IPS-11a (cell line): ENCODE measurements around the gene ITGAE.
"Not testable (repeated sequence)": the region's sequence is repeated elsewhere in the genome, so short reads cannot be mapped to it uniquely, and the experiment has no call there.

Source experiments
- H3K4me3 ChIP-seq: one replicate; pipeline ENCODE4 v1.5.1; 2013; ENCODE audit warnings: low read depth, low read length, control low read depth

Gene ITGAE, protein sequence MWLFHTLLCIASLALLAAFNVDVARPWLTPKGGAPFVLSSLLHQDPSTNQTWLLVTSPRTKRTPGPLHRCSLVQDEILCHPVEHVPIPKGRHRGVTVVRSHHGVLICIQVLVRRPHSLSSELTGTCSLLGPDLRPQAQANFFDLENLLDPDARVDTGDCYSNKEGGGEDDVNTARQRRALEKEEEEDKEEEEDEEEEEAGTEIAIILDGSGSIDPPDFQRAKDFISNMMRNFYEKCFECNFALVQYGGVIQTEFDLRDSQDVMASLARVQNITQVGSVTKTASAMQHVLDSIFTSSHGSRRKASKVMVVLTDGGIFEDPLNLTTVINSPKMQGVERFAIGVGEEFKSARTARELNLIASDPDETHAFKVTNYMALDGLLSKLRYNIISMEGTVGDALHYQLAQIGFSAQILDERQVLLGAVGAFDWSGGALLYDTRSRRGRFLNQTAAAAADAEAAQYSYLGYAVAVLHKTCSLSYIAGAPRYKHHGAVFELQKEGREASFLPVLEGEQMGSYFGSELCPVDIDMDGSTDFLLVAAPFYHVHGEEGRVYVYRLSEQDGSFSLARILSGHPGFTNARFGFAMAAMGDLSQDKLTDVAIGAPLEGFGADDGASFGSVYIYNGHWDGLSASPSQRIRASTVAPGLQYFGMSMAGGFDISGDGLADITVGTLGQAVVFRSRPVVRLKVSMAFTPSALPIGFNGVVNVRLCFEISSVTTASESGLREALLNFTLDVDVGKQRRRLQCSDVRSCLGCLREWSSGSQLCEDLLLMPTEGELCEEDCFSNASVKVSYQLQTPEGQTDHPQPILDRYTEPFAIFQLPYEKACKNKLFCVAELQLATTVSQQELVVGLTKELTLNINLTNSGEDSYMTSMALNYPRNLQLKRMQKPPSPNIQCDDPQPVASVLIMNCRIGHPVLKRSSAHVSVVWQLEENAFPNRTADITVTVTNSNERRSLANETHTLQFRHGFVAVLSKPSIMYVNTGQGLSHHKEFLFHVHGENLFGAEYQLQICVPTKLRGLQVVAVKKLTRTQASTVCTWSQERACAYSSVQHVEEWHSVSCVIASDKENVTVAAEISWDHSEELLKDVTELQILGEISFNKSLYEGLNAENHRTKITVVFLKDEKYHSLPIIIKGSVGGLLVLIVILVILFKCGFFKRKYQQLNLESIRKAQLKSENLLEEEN

DNA sequence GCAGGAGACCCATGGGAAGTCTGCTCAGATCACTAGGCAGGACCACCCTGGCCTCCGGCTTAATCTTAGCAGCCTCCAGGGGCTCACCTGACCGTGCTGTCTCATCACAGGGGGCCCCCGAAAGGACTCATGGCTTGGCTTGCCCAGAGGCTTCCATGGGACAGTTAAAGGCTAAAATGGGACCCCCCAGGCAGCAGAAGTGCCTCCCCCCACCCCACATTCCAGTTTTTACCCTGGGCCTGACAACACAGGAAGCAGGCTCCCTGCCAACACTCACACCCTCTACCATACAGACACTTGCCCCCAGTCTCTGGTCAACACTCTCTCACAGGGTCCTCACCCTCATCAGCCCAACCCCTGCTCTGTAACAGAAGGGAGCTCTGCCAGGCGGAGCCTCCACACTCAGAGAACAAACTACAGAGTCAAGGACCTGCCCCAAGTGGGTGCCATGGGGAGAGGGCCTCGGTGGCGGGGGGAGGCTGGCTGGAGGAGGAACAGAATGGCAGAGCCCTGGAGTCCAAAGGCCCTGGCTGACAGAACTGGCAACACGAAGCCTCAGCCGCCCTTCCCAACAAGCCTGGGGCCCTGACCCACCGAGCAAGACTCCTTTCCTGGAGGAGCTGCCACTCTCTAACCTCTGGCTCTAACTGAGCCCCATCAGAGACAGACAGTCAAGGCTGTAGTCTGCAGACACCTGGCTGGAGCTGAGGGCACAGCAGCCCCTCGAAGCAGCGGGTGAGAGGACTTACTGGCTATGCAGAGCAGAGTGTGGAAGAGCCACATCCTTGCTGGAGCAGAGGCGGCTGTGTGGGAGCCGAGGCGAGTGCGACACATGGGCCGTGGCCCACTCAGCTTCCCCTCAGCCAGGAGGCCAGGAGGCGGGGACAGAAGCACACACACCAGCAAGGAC lies at the start of gene ITGAE:
TSS of gene ITGAE (minus strand) at position 827 of the 910 bp plus-strand sequence. CDS start at position 783, 44 bp downstream.
- no peak within 1 kb of the TSS for H3K4me3 ChIP-seq

DNA sequence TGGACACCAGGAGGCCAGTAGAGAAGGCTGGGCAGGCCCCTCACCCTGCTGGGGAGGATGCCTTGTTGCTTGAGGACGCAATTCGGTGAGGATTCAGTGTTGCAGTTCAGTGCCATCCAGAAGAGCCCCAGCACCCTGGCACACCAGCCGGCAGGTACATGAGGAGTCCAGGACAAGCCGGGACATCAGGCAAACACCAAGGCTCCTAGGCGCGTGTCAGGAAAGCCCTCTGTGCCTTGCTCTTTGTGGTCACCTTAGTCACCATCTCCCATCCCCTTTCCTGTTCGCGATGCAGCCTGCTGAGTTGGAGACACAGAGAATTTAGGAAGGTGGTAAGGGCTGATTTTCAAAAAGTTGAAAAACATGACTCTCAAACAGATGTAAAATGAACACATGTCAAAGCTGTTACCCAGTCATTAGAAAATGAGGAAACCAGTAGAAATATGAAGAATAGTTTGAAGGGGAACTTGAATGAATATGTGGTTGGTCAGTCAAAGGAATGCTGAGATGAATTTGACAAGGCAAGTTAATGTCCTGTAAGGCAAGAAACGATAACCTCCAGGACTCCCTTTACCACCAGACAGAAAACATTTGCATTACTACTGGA lies 47.3 kb upstream of the ITGAE start:
- no peak overlapping the region for H3K4me3 ChIP-seq

DNA sequence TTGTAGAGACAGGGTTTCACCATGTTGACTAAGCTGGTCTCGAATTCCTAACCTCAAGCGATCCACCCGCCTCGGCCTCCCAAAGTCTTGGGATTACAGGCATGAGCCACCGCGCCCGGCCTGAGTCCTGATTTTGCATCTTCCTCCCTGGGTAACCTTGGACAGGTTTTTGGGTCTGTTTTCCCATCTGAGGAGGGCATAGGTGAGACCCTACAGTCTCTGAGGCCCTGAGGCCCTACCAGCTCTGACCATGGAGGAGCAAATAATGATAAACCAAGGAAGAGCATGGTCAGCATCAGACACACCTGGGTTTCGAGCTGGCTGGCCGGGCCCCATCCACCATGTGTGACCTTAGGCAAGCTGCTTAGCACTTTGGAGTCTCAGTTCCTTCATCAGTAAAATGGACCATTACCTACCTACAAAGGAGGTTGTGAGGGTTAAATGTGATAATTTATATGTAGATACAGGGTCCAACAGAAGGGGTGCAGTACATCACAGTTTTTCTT lies 46.2 kb upstream of the ITGAE start:
- H3K4me3 ChIP-seq, result no peak overlapping the region

DNA sequence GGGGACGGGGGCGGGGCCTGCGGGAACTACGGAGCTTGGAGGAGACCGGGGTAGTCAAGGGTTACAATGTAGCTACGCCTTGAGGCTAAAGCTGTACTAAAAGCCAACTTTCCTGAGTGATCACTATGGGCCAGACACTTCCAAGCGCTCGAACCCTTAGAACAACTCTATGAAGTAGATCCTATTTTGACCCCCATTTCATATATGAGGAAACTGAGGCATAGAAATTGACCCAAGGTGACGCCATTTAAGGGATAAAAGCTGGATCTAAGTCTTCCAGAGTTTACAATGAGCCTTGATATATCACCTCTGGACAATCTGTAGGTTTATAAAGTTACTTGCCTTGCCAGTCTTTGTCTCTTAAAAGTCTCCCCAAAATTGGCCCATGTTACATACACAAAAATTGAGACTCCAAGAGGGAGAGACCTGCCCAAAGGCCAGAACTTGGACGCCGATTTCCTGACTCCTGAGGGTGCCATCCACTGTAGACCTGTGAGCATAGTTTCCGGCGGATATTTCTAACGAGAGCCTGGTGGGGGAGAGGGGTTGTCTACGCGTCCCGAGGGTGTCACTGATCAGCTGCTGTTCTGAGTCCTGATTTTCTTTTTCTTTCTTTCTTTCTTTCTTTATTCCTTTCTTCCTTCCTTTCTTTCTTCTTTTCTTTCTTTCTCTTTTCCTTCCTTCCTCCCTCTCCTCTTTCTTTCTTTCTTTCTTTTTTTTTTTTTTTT lies 45.6 kb upstream of the ITGAE start:
- H3K4me3 ChIP-seq, result no peak overlapping the region

DNA sequence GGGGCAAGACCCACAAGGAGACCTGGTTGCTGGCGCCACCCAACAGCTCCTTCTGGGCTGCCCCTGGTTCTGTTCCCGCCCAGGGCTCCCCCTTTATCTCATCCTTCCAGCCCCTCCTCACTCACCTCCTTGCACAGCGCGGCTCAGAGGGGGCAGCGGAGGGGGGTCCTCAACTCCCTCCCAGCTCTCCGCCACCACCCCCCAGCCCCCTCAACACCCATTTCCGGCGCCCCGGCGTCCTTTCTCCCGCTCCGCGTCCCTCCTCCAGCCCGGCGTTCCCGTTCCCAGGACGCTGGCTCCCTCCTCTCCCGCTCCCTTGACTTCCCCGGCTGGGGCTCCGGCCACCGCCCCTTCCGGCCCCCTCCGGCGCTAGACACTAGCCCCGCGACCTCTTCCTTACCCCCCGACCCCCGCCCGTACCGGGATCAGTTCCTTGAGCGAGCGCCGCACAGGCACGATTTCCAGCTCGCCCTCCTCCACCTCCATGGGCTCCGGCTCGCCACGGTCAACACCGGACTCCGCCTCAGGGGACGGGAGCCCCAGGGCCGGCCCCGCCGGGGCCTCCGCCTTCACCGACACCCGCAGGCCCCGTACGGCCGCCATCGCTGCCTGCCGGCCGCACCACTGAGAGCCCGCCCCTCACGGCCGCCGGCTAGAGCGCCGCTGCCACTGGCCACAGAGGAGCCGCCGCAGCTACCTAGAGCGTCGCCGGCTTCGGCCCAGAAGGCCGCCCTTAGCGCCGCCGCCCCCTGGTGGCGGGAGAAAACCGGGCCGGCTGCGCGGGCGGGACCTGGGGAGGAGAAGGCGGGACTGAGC lies 44.8 kb upstream of the ITGAE start, which contains the start of gene NCBP3:
TSS of gene NCBP3 (minus strand) at position 626 of the 816 bp plus-strand sequence. CDS start at position 603, 23 bp downstream.
- H3K4me3 ChIP-seq, result peak within 1 kb of the TSS; percentile 82

DNA sequence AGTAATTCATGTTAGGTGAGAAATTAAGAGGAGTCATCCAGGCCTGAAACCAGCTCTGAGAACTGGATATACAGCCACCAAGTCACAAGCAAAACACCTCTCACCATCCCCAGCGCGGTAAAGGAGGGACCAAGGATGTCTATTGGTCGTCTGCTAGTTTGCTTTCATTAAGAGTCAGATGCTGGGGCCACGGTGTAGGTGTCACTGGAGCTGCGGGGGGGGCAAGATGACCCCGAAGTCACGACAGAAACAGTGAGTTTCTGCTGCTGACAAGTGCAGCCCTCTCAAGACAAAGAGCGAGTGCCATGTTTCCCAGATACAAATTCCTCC lies 44.3 kb upstream of the ITGAE start:
- peak overlapping the region; percentile 82 for H3K4me3 ChIP-seq

DNA sequence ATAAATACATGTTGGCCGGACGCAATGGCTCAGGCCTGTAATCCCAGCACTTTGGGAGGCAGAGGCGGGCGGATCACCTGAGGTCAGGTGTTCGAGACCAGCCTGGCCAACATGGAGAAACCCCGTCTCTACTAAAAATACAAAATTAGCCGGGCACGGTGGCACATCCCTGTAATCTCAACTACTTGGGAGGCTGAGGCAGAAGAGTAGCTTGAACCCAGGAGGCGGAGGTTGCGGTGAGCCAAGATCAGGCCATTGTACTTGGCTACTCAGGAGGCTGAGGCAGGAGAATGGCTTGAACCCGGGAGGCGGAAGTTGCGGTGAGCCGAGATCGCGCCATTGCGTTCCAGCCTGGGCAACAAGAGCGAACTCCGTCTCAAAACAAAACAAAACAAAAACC lies 43.6 kb upstream of the ITGAE start:
- not testable (repeated sequence) for H3K4me3 ChIP-seq

DNA sequence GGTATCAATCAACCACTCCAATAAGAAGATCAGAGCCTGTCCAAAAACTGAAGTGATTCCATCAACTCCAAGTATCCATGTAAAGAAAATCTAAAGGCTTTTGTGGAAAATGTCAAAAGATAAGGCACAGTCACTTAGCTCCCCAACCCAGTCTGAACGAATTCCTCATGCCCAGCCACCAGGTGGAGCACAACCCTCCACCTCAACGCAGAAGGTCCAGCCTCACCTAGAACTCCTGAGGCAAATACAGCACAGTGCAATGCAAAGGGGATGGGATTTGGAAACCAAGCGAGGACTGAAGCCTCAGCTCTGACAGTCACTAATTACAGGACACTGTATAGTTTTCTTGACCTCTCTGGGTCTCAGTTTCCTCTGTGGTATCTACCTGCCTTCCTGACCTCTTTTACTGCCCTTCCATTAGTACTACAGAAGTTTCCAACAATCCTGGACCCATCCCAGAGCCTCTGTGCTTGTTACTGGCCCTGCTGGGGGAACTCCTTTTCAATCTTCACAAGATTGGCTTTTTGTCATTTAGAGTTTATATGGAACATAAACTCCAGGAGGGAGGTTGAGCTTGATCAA lies 43.0 kb upstream of the ITGAE start:
- H3K4me3 ChIP-seq, result no peak overlapping the region

DNA sequence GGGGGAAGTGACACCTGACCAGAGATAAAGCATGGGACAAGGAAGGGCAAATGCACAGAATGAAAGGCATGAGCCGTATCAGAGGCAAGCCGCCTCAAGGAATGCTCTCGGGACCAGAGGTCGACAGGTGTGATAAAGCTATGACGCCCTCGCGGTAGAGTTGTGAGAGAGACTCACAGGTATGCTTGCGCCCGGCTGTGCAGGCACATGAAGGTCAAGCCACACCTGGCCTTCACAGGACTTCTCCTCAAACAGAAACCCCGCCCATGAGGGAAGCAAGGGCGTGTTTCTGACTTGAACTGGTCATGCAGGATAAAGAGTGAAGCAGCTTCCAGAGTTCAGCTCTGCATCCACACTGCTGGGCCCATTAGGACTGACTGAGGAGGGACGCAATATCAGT lies 37.2 kb upstream of the ITGAE start:
- H3K4me3 ChIP-seq, result no peak overlapping the region

DNA sequence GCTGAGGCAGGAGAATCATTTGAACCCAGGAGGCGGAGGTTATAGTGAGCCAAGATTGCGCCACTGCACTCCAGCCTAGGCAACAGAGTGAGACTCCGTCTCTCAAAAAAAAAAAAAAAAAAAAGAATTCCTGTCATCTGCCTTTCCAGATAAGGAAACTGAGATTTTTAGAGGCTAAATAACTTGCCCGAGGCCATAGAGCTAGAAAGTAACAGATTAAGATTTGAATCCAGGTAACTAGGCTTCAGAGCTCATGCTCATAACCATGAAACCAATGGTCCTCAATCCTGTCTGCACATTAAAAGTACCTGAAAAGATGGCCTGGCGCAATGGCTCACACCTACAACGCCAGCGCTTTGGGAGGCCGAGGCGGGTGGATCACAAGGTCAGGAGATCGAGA lies 35.6 kb upstream of the ITGAE start:
- H3K4me3 ChIP-seq, result no peak overlapping the region

DNA sequence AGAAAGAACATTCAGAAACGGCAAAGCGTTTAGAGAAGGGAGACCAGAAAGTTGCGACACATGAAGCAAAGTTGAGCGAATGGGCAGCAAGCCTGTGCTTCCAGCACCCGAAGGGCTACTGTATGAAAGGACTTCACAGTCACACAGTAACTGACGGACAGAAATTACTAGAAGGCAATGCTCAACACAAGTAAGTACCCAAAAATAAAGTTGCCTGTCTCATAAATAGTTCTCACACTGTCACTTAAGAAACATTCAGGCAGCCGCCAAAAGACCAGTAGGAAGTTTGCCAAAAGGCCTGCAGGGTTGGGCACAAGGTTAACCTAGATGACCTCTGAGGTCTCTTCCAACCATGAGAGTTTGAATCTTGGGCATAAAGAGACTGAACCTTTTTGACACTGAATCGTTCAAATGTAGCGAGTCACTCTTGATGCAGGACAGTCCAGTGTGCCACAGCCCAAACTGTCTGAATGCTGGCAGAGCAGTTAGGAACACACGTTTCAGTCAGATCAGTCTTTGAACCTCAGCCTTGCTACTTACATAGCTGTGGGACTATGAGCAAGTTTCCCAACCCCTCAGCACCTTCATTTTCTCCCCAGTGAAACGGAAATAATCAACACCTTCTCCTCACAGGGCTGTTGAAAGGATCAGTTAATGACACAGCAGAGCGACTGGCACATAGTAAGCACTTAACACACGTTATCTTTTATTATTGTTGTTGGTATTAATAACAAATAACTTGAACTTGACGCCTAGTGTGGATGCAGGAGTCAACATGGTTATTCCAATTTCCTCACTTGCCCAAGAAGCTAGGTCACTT lies 34.6 kb upstream of the ITGAE start:
- no peak overlapping the region for H3K4me3 ChIP-seq

DNA sequence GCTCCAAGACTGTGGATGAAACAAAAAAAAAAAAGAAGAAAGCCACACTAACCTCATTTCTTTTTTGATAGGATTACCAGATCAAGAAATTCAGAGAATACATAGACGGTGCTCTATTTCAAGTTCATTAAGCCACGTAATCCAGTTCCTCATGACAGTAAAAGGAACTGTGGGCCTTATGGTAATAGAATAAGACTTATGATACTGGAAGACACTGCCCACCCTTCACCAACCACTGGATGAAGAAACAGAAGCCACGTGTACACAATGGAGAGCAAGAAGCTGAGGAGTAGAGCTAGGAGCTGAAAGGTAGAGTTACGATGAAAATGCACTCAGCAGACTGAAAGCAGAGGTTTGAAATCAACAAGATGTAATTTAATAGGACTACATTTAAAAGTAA lies 33.8 kb upstream of the ITGAE start:
- H3K4me3 ChIP-seq, result no peak overlapping the region

DNA sequence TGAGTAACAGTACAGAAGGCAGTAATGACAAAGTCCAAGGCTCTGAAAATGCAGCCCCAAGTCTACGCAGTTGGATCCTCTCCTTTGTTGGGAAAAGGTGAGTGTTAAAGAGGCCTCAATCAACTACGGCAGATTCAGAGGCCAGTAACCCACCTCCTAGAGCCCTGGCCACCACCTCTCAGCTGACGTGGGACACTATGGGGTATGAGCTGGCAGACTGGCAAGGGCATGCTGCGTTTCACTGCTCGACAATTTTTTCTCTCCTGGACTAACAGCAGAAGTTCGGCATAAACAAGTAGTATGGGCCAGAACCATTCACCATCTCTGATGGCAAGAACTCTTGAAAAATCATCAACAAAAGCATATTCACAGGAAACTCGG lies 27.9 kb upstream of the ITGAE start:
- H3K4me3 ChIP-seq, result no peak overlapping the region

DNA sequence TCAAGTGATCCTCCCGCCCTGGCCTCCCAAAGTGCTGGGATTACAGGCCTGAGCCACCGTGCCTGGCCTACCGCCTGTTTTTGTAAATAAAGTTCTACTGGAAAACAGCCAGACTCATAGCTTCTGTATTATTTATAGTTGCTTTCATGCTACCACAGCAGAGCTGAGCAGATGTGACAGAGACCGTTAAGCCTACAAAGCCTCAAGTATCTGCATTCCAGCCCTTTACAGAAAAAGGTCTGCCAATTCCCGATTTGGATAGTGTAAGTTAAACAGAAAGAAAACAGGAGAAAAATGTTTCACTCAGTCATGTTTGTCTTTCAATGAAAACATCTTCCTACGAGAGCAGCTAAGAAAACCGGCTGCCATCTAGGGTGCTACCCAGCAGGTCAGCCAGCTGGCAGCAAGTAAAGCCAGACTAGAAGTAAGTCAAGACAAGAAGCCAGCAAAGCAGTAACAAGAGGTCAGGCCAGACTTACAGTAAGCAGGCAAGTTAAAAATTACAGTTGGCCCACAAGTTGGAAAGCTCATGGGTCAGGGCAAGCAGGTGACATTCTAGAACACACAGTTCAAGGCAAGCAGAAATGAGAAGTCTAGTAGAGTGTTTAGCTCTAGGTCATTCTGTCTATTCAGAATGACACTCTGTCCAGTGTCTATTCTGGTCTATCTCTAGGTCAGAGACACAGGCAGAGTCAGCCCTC lies 27.3 kb upstream of the ITGAE start:
- H3K4me3 ChIP-seq, result no peak overlapping the region

DNA sequence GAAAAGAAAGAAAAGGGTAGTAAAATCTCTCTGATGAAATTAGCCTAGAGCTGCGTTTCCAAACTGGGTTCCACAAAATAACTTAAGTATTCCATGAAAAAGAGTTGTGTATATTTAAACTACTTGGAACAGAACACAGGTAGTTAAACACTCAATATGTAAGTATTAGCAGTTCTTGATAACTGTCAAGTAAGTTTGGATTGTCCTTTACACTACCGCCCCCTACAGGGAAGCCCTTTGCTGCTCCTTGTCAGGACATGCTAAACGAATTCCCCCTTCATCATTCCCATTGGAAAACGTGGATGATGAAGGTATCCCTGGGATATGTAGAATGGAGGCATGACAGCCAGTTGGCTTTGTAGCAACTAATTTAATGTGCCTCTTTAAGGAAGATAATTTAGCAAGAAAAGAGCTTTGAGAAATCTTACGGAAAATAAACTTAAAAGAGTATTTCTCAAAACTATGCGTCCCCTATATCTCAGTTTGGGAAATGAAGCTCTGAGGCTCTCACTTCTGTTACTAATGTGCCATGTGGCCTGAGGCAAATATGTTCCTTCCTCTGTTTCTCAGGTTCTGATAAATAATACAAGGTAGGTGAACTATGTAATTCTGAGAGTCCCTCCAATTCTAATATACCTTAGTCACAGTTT lies 26.3 kb upstream of the ITGAE start:
- H3K4me3 ChIP-seq, result no peak overlapping the region

DNA sequence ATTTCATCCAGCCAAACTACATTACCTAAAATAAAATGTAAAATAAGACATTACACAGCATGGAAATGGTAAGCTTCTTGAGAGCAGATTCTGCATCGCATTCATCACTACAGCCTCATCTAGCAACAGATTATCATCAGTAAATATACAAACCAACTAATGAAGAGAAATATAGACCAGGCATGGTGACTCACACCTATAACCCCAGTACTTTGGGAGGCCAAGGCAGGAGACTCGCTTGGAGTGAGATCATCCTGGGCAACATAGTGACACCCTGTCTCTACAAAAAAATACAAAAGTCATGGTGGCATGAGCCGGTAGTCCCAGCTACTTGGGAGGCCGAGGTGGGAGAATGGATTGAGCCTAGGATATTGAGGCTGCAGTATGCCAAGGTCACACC lies 25.2 kb upstream of the ITGAE start:
- no peak overlapping the region for H3K4me3 ChIP-seq
